IPS-20b (cell line): Measurements from ENCODE around the gene CATSPERE.
"Not testable (repeated sequence)": the region's sequence is repeated elsewhere in the genome, so short reads cannot be mapped to it uniquely, and the experiment has no call there.

Experiments
- H3K27ac ChIP-seq: one replicate; pipeline ENCODE4 v1.5.1; 2013; ENCODE audit warnings: low read length
- H3K27me3 ChIP-seq: 2 replicates; pipeline ENCODE4 v1.6.1; 2013; ENCODE audit warnings: mild to moderate bottlenecking, low read length, inconsistent platforms; ENCODE audit not compliant: insufficient read depth
- H3K36me3 ChIP-seq: 2 replicates; pipeline ENCODE4 v1.6.1; 2013; ENCODE audit warnings: low read depth, mild to moderate bottlenecking, inconsistent platforms, low read length, moderate library complexity; ENCODE audit not compliant: insufficient read depth
- H3K4me1 ChIP-seq: 2 replicates; pipeline ENCODE4 v1.6.1; 2013; ENCODE audit warnings: mild to moderate bottlenecking, control low read depth, inconsistent platforms, low read length, moderate library complexity; ENCODE audit not compliant: insufficient read depth
- H3K4me3 ChIP-seq: 2 replicates; pipeline ENCODE4 v1.5.1; 2013; ENCODE audit warnings: mild to moderate bottlenecking, low read length, inconsistent platforms
- H3K9ac ChIP-seq: 2 replicates; pipeline ENCODE4 v1.6.1; 2013; ENCODE audit warnings: low read depth, mild to moderate bottlenecking, inconsistent platforms, low read length, moderate library complexity
- H3K9me3 ChIP-seq: 2 replicates; pipeline ENCODE4 v1.6.1; 2013; ENCODE audit warnings: mild to moderate bottlenecking, low read depth, low read length, inconsistent platforms; ENCODE audit not compliant: insufficient read depth

CATSPERE gene

GRCh38 chr1:244557565-244557964 is 96.5 kb downstream of the CATSPERE start:
- H3K9me3 ChIP-seq, result peaks cover 21% of the 10 kb centered on the region
- H3K4me1 ChIP-seq, result no peaks in the 10 kb centered on the region
- H3K4me3 ChIP-seq, result no peak overlapping the region
- H3K9ac ChIP-seq, result no peak overlapping the region
- H3K27ac ChIP-seq, result no peak overlapping the region
- no peaks in the 10 kb centered on the region for H3K36me3 ChIP-seq
- H3K27me3 ChIP-seq, result no peaks in the 10 kb centered on the region

GRCh38 chr1:244559561-244559960 is 98.5 kb downstream of the CATSPERE start:
- no peak overlapping the region for H3K9ac ChIP-seq
- no peaks in the 10 kb centered on the region for H3K36me3 ChIP-seq
- no peak overlapping the region for H3K27ac ChIP-seq
- no peak overlapping the region for H3K4me3 ChIP-seq
- no peaks in the 10 kb centered on the region for H3K4me1 ChIP-seq
- H3K27me3 ChIP-seq, result no peaks in the 10 kb centered on the region
- H3K9me3 ChIP-seq, result peaks cover 21% of the 10 kb centered on the region

GRCh38 chr1:244562877-244563276 is 101.8 kb downstream of the CATSPERE start:
- H3K4me3 ChIP-seq, H3K9ac ChIP-seq, H3K27ac ChIP-seq, H3K27me3 ChIP-seq, H3K4me1 ChIP-seq, H3K9me3 ChIP-seq, H3K36me3 ChIP-seq: not testable (repeated sequence)

DNA sequence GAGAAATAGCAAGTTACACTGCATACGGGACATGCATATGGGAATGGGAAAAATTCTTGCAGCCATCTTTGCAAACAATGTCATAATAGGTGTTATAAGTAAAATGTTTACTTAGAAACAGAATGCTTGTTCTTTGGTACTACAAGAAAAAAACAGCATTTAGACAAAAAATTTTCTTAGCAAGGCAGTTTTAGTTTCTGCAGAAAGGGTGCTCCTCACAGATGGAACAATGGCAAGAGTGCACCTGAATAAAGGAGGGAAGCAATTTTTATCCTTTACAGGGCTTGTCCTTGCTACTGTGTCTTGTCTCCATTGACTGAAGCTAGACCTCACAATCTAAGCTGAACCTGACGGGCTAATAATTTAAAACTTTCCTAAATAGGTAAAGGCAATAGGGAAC is 112.7 kb downstream of the CATSPERE start:
- no peaks in the 10 kb centered on the region for H3K27me3 ChIP-seq

DNA sequence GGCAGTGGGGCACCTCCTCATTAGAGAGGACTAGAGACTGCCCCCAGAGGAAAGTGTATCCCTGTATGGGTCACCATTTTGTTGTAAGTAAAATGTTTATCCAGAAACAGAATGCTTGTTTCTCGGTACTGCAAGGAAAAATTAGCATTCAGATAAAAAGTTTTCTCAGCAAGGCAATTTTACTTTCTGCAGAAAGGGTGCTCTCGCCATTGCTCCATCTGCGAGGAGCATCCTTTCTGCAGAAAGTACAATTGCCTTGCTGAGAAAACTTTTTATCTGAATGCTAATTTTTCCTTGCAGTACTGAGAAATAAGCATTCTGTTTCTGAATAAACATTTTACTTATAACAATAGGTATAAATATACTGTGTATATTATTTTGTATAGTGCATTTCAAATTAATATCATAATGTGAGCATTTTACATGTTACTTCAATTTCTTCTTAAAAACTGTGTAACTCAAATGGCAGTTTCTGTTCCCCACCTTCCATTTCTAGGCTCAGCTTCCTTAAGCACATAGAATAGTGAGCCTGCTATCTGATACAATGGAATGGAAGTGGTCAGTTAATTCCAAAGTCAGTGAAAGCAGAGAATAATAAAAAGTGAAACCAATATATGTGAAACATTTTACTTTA is 115.3 kb downstream of the CATSPERE start:
- Histone ChIP-seq H3K4me1 (no peaks in the 10 kb centered on the region), H3K4me3 (no peak overlapping the region), H3K36me3 (no peaks in the 10 kb centered on the region), H3K27ac (no peak overlapping the region), H3K9me3 (peaks cover 63% of the 10 kb centered on the region), H3K27me3 (no peaks in the 10 kb centered on the region), H3K9ac (no peak overlapping the region)

More for the DNA sequence above, 112.7 kb downstream of the CATSPERE start:
- Histone ChIP-seq H3K36me3 (no peaks in the 10 kb centered on the region), H3K4me3 (no peak overlapping the region), H3K4me1 (no peaks in the 10 kb centered on the region), H3K27ac (no peak overlapping the region), H3K9me3 (peaks cover 65% of the 10 kb centered on the region), H3K9ac (no peak overlapping the region)

GRCh38 chr1:244578205-244578604 is 117.1 kb downstream of the CATSPERE start:
- not testable (repeated sequence) for H3K27ac ChIP-seq, H3K9ac ChIP-seq, H3K4me1 ChIP-seq, H3K27me3 ChIP-seq, H3K4me3 ChIP-seq, H3K36me3 ChIP-seq
- H3K9me3 ChIP-seq, result peaks cover 55% of the 10 kb centered on the region

DNA sequence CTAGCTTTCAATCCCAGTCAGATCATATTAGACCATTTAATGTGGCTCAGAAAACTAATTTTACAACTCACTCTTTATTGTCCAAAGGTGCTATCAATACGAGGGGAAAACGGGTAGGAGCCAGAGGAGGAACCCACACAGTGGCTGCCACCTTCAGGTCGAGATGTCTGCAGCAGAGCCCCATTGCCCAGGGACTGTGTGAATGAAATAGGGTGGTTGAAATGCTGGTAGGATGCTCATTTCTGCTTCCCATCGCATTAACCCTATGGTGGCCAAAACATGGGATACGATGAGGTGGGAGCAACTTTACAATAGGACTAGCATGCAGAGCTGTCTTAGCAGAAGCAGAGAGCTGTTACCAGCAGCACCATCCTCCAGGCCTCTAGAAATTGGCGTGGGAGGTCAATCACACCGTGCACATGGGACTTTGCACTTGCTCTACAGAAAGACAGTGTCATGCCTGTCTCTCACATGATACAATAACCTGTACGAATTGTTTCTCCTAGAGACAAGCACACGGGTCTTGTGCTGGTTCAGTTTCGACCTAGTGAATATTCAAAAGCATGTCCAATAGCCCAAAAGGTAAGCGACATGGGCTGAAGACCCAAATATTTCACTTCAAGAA is 122.4 kb downstream of the CATSPERE start:
- no peak overlapping the region for H3K9ac ChIP-seq
- no peaks in the 10 kb centered on the region for H3K27me3 ChIP-seq
- no peak overlapping the region for H3K27ac ChIP-seq
- peaks cover 4% of the 10 kb centered on the region; the same call in 1 of the 2 replicates for H3K9me3 ChIP-seq
- no peaks in the 10 kb centered on the region for H3K4me1 ChIP-seq
- no peak overlapping the region for H3K4me3 ChIP-seq
- H3K36me3 ChIP-seq, result no peaks in the 10 kb centered on the region

DNA sequence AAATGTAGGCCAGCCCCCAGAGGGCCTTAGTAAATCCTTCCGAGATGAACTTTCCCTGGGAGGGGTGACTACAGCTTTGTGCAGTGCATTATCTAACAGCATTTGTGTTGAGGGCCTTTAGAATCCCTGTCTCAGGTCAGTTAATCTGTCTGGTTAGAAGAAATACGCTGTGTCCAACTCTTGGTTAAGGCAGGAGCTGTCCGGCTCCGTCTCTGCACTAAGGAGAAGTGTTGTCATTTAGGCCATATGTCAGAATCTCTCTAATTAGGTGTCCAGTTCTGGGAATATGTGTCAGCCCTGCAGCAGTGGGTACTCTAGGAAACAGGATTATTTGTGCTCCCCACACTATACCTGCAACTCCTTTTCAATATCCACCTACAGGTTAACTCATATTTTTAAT is 124.8 kb downstream of the CATSPERE start:
- Histone ChIP-seq H3K9ac (no peak overlapping the region), H3K27ac (no peak overlapping the region), H3K9me3 (peaks cover 5% of the 10 kb centered on the region), H3K36me3 (no peaks in the 10 kb centered on the region), H3K4me3 (no peak overlapping the region), H3K4me1 (no peaks in the 10 kb centered on the region), H3K27me3 (no peaks in the 10 kb centered on the region)

- Histone ChIP-seq H3K4me1 (no peaks in the 10 kb centered on the region), H3K9ac (no peak overlapping the region), H3K36me3 (no peaks in the 10 kb centered on the region), H3K4me3 (no peak overlapping the region), H3K27me3 (no peaks in the 10 kb centered on the region), H3K9me3 (peaks cover 8% of the 10 kb centered on the region), H3K27ac (no peak overlapping the region)
Measured at GRCh38 chr1:244590670-244591069, 129.6 kb downstream of the CATSPERE start.

- Histone ChIP-seq H3K4me1 (no peaks in the 10 kb centered on the region), H3K9me3 (no peaks in the 10 kb centered on the region), H3K27me3 (no peaks in the 10 kb centered on the region), H3K27ac (no peak overlapping the region), H3K36me3 (no peaks in the 10 kb centered on the region), H3K4me3 (no peak overlapping the region), H3K9ac (no peak overlapping the region)
Measured at GRCh38 chr1:244598611-244599010, 137.5 kb downstream of the CATSPERE start.

DNA sequence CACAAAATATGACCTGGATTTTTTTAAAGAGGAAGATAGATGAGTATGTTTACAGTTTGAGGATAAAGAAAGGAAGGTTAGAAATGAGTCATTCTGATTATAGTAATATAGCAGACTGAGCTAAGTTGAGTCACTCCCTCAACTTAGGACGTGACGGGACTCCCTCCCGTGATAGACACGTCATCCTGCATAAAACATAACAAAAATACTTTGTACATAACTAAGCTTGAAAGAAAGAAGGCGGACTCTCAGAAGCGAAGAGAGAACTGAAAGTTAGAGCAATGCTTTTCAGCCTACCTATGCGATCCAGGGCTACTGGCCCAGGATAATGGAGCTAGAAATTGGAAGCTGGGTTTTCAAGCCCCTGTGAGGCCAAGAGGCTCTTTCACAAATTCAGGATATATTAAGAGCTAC is 138.9 kb downstream of the CATSPERE start:
- Histone ChIP-seq H3K27ac (no peak overlapping the region), H3K9me3 (no peaks in the 10 kb centered on the region), H3K9ac (no peak overlapping the region), H3K27me3 (no peaks in the 10 kb centered on the region), H3K4me3 (no peak overlapping the region), H3K4me1 (no peaks in the 10 kb centered on the region), H3K36me3 (no peaks in the 10 kb centered on the region)

GRCh38 chr1:244601336-244601735 is 140.3 kb downstream of the CATSPERE start:
- Histone ChIP-seq H3K9me3 (no peaks in the 10 kb centered on the region), H3K36me3 (no peaks in the 10 kb centered on the region), H3K27ac (no peak overlapping the region), H3K4me1 (no peaks in the 10 kb centered on the region), H3K9ac (no peak overlapping the region), H3K27me3 (no peaks in the 10 kb centered on the region), H3K4me3 (no peak overlapping the region)
